ENCODE measurements around the gene SRXN1. TPM values are rescaled to one million over a fixed set of nuclear protein-coding genes. Genes with fewer than 3 reads are reported as not detected.
"Not testable (repeated sequence)": the region's sequence is repeated elsewhere in the genome, so short reads cannot be mapped to it uniquely, and the experiment has no call there.

SRXN1 gene
- total RNA-seq, 1 experiment from 2014 or later = 80.8 TPM

DNA sequence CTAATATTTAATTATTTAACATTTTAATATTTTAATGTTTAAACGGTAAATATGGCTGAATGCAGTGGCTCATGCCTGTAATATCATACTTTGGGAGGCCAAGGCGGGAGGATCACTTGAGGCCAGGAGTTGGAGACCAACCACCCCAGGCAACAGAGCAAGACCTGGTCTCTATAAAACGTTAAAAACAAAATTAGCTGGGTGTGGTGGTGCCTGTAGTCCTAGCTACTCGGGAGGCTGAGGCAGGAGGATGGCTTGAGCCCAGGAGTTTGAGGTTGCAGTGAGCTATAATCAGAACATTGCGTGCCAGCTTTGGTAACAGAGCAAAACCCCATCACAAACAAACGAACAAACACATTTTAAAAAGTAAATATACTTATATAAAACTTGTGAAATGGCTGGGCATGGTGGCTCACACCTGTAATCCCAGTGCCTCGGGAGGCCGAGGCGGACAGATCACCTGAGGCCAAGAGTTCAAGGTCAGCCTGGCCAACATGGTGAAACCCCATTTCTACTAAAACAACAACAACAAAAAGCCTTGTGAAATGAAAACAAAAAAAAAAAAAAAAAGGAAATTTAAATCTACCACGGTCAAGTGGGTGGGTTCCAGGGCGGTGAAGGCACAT, 8.2 kb downstream of the SRXN1 start:
- DNase-seq (ENCODE audit: low read depth, low spot score) = no peak
- Histone ChIP-seq H3K9ac (ENCODE audit: low read length) (no peak overlapping the region), H3K36me3 (ENCODE audit: control insufficient read depth in 1 of 2, insufficient read depth in 2 of 2, low read length in 2 of 2) (peaks cover 16 to 27% of the 10 kb centered on the region in 2 experiments), H3K27me3 (ENCODE audit: insufficient read depth, low read length) (no peaks in the 10 kb centered on the region), H3K27ac (ENCODE audit: low read depth, low read length) (peak overlapping the region; percentile 16; the same call in 1 of the 2 replicates), H3K9me2 (ENCODE audit: insufficient read depth) (no peaks in the 10 kb centered on the region), H3K79me2 (ENCODE audit: insufficient read depth, low read length) (peaks cover 33% of the 10 kb centered on the region), H4K20me1 (ENCODE audit: insufficient read depth) (peaks cover 3% of the 10 kb centered on the region; the same call in 1 of the 2 replicates), H2AFZ (ENCODE audit: low read depth, low read length, poor library complexity, severe bottlenecking) (no peak overlapping the region), H3K4me3 (replicated peaks in 1 of 2; ENCODE audit: low read depth in 1 of 2, low read length in 2 of 2) (no peak overlapping the region), H3K4me1 (ENCODE audit: control insufficient read depth in 1 of 2, insufficient read depth in 2 of 2, low read length in 2 of 2) (peaks cover 13 to 32% of the 10 kb centered on the region in 2 experiments), H3K4me2 (ENCODE audit: low read length) (peak overlapping the region; percentile 21), H3K9me3 (ENCODE audit: control insufficient read depth in 1 of 2, insufficient read depth in 1 of 2, low read depth in 1 of 2, low read length in 2 of 2) (peaks cover 4 to 17% of the 10 kb centered on the region in 2 experiments; a peak in 2 of 4 replicates)
- CTCF ChIA-PET = interaction anchor here (0.7 to 2.6 kb wide), 23 partner anchors 10 to 403 kb away, joined by 3 to 29 read pairs (median 4); partner anchors contain the start of genes SCRT2, SLC52A3 and TCF15
- ATAC-seq = no peak
- TF ChIP-seq, protein P1, sequence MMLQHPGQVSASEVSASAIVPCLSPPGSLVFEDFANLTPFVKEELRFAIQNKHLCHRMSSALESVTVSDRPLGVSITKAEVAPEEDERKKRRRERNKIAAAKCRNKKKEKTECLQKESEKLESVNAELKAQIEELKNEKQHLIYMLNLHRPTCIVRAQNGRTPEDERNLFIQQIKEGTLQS (IDR thresholded peaks at IDR 0.05) = no peak
- no peak for TF ChIP-seq POLR2AphosphoS5 (IDR thresholded peaks at IDR 0.05; ENCODE audit: low read depth, low read length)
- RAD21 ChIA-PET (ENCODE audit: low non-redundant PET in 1 of 2, low total read pairs in 2 of 2, uncharacterized antibody in 2 of 2, unreplicated experiment in 2 of 2) = interaction anchor here (1.0 to 1.1 kb wide), 4 partner anchors 41 to 84 kb away, joined by 3 to 6 read pairs (median 4); no protein-coding TSS in a partner anchor
- intact Hi-C loops (cut with micrococcal nuclease) = loop anchor here (1.0 to 2.0 kb wide), 2 partner anchors 84 to 290 kb away; no protein-coding TSS in a partner anchor
- no TSS peak for BruUV-seq (replicated peaks)
- POLR2A ChIA-PET = interaction anchor here (0.7 to 1.8 kb wide), 6 partner anchors 16 to 646 kb away, joined by 3 to 6 read pairs (median 4); no protein-coding TSS in a partner anchor

DNA sequence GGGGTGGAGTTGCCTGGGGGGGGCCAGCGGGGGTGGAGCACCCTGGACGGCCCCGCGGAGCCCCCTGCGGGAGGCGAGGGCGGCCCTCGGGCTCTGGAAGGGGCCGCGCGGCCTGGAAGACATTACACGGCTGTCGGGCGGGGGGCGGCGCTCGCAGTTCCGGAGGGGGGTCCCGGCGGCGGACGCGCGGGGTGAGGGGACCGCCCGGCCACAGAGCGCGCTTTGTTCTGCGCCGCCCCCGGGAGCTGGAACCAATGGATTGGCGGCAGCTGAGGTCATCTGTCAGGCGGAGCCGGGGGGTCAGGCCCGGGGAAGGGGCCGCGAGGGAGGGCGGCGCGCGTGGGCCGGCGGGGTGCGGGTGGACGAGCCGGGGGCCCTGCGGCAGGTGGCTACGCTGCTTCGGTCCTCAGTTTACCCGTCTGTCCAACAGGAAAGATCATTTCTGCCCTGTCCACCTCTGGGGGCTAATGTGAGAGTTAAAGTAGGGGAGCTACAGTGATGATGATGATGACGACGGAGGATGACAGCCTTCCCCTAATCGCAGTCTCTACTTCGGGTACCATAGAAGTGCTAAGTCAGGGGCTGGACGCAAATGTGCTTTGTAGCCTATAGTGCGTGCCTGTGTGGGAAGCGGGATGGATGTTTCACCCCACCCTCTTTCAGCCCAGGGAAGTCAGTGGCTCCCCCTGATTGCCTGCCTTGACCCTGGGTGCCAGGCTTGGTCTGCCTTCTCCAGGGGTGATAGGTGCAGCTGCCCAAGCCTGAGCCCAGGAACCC, 10.4 kb downstream of the SRXN1 start:
- no peaks in the 10 kb centered on the region; the same call in 1 of the 2 replicates for H4K20me1 ChIP-seq (ENCODE audit: insufficient read depth)
- CTCF ChIA-PET = no interaction called here

DNA sequence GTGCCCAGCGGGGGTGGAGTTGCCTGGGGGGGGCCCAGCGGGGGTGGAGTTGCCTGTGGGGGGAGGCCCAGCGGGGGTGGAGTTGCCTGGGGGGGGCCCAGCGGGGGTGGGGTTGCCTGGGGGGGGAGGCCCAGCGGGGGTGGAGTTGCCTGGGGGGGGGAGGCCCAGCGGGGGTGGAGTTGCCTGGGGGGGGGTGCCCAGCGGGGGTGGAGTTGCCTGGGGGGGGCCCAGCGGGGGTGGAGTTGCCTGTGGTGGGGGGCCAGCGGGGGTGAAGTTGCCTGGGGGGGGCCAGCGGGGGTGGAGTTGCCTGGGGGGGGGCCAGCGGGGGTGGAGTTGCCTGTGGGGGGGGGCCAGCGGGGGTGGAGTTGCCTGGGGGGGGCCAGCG, 11.0 kb downstream of the SRXN1 start:
- H3K4me2 ChIP-seq (ENCODE audit: low read length); H3K27ac ChIP-seq (ENCODE audit: low read depth, low read length); H3K27me3 ChIP-seq (ENCODE audit: insufficient read depth, low read length); BruUV-seq (replicated peaks); H4K20me1 ChIP-seq (ENCODE audit: insufficient read depth); H2AFZ ChIP-seq (ENCODE audit: low read depth, low read length, poor library complexity, severe bottlenecking); ATAC-seq; H3K79me2 ChIP-seq (ENCODE audit: insufficient read depth, low read length); H3K9ac ChIP-seq (ENCODE audit: low read length); H3K36me3 ChIP-seq (ENCODE audit: control insufficient read depth in 1 of 2, insufficient read depth in 2 of 2, low read length in 2 of 2); POLR2A ChIA-PET; H3K9me2 ChIP-seq (ENCODE audit: insufficient read depth); intact Hi-C loops (cut with micrococcal nuclease); DNase-seq (ENCODE audit: low read depth, low spot score); RAD21 ChIA-PET (ENCODE audit: low non-redundant PET in 1 of 2, low total read pairs in 2 of 2, uncharacterized antibody in 2 of 2, unreplicated experiment in 2 of 2); H3K4me3 ChIP-seq (replicated peaks in 1 of 2; ENCODE audit: low read depth in 1 of 2, low read length in 2 of 2); H3K9me3 ChIP-seq (ENCODE audit: control insufficient read depth in 1 of 2, insufficient read depth in 1 of 2, low read depth in 1 of 2, low read length in 2 of 2): not testable (repeated sequence)
- H3K4me1 ChIP-seq (ENCODE audit: control insufficient read depth in 1 of 2, insufficient read depth in 2 of 2, low read length in 2 of 2) = peaks cover 13 to 20% of the 10 kb centered on the region in 2 experiments
- CTCF ChIA-PET = interaction anchor here (1.3 kb wide), 1 partner anchor 39 kb away, joined by 3 read pairs; no protein-coding TSS in a partner anchor

More for the DNA sequence above, 10.4 kb downstream of the SRXN1 start:
- ChIA-PET POLR2A (no interaction called here), RAD21 (ENCODE audit: low non-redundant PET in 1 of 2, low total read pairs in 2 of 2, uncharacterized antibody in 2 of 2, unreplicated experiment in 2 of 2) (no interaction called here)
- peaks cover 3 to 5% of the 10 kb centered on the region in 2 experiments; a peak in 3 of 4 replicates for H3K36me3 ChIP-seq (ENCODE audit: control insufficient read depth in 1 of 2, insufficient read depth in 2 of 2, low read length in 2 of 2)
- peaks cover 11% of the 10 kb centered on the region; the same call in 1 of the 2 replicates for H3K79me2 ChIP-seq (ENCODE audit: insufficient read depth, low read length)
- ATAC-seq (no peak), DNase-seq (ENCODE audit: low read depth, low spot score) (no peak)
- BruUV-seq (replicated peaks) = no TSS peak
- peaks cover under 1 to 3% of the 10 kb centered on the region in 2 experiments; a peak in 1 of 4 replicates for H3K9me3 ChIP-seq (ENCODE audit: control insufficient read depth in 1 of 2, insufficient read depth in 1 of 2, low read depth in 1 of 2, low read length in 2 of 2)
- TF ChIP-seq POLR2AphosphoS5 (IDR thresholded peaks at IDR 0.05; ENCODE audit: low read depth, low read length) (no peak), SRF (IDR thresholded peaks at IDR 0.05; ENCODE audit: low read depth) (no peak), EZH2 (IDR thresholded peaks at IDR 0.05) (no peak)
- TF ChIP-seq, protein P2, sequence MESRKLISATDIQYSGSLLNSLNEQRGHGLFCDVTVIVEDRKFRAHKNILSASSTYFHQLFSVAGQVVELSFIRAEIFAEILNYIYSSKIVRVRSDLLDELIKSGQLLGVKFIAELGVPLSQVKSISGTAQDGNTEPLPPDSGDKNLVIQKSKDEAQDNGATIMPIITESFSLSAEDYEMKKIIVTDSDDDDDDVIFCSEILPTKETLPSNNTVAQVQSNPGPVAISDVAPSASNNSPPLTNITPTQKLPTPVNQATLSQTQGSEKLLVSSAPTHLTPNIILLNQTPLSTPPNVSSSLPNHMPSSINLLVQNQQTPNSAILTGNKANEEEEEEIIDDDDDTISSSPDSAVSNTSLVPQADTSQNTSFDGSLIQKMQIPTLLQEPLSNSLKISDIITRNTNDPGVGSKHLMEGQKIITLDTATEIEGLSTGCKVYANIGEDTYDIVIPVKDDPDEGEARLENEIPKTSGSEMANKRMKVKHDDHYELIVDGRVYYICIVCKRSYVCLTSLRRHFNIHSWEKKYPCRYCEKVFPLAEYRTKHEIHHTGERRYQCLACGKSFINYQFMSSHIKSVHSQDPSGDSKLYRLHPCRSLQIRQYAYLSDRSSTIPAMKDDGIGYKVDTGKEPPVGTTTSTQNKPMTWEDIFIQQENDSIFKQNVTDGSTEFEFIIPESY (IDR thresholded peaks at IDR 0.05; ENCODE audit: extremely low read depth, insufficient replicate concordance, low read length) = no peak
- no peak overlapping the region for H3K27ac ChIP-seq (ENCODE audit: low read depth, low read length)
- intact Hi-C loops (cut with micrococcal nuclease) = no loop called here
- H3K4me3 ChIP-seq (replicated peaks in 1 of 2; ENCODE audit: low read depth in 1 of 2, low read length in 2 of 2) = no peak overlapping the region
- no peak overlapping the region for H3K4me2 ChIP-seq (ENCODE audit: low read length)
- H3K4me1 ChIP-seq (ENCODE audit: control insufficient read depth in 1 of 2, insufficient read depth in 2 of 2, low read length in 2 of 2) = peaks cover 13 to 26% of the 10 kb centered on the region in 2 experiments
- no peak overlapping the region for H3K9ac ChIP-seq (ENCODE audit: low read length)
- no peaks in the 10 kb centered on the region for H3K9me2 ChIP-seq (ENCODE audit: insufficient read depth)
- no peaks in the 10 kb centered on the region for H3K27me3 ChIP-seq (ENCODE audit: insufficient read depth, low read length)
- H2AFZ ChIP-seq (ENCODE audit: low read depth, low read length, poor library complexity, severe bottlenecking) = no peak overlapping the region
